ENCODE results near the gene FBLN1. TPM values are rescaled to one million over a fixed set of nuclear protein-coding genes. Genes with fewer than 3 reads are reported as not detected.
"Not testable (repeated sequence)": the region's sequence is repeated elsewhere in the genome, so short reads cannot be mapped to it uniquely, and the experiment has no call there.

Gene FBLN1
- total RNA-seq, 1 donor from 2014 or later: 624 TPM

GRCh38 chr22:45518136-45518535 is 15.5 kb downstream of the FBLN1 start:
- intact Hi-C loops (cut with DNase I): no loop called here
- no peak for ATAC-seq
- no peak for DNase-seq (ENCODE audit: low spot score)

- ATAC-seq (no peak), DNase-seq (ENCODE audit: low spot score) (no peak)
- intact Hi-C loops (cut with DNase I): no loop called here
Observed at GRCh38 chr22:45518580-45518991, 15.9 kb downstream of the FBLN1 start.

DNA sequence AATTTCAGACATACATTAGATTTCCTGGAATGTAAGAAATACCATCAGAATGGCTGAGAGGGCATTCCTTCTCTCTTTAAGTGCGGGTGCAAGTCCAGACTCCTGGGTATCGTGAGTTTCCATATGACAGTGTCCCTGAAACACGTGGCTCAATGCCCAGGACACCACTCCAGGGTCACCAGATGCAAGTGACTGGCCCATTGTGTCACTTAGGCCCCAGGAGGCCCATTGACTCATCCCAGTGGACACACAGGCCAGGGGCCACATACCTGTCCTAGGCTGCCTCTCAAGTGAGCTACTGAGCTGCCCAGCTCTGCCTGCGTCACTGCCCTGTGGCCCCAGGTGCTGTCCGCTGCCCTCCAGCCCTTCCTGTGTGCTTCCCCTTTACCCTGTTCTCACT is 18.5 kb downstream of the FBLN1 start:
- intact Hi-C loops (cut with DNase I): no loop called here
- DNase-seq (ENCODE audit: low spot score): no peak
- no peak for ATAC-seq

- no peak for ATAC-seq
- intact Hi-C loops (cut with DNase I): no loop called here
Observed at GRCh38 chr22:45522462-45522861, 19.8 kb downstream of the FBLN1 start.

DNA sequence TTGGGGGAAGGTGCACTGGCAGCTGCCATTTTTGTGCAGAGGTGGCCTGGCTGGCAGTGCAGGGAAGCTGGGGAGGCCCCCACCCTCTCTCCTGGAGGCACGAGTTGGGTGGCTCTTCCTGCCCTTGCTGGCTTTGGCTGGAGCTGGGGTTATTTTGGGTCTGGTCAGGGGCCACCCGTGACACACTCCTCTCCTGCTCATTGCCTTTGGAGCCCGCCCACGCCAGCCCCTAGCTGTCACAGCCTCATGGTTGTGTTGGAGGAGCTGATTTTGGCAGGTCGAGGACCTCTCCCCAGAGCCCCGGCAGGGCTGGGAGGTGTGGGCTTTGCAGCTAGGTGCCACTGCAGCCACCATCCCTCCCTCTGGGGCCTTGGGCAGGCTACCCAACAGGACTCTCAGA is 21.5 kb downstream of the FBLN1 start:
- no peak for ATAC-seq
- intact Hi-C loops (cut with DNase I): no loop called here
- no peak for DNase-seq (ENCODE audit: low spot score)

More at GRCh38 chr22:45522462-45522861, 19.8 kb downstream of the FBLN1 start:
- no peak for DNase-seq (ENCODE audit: low spot score)

DNA sequence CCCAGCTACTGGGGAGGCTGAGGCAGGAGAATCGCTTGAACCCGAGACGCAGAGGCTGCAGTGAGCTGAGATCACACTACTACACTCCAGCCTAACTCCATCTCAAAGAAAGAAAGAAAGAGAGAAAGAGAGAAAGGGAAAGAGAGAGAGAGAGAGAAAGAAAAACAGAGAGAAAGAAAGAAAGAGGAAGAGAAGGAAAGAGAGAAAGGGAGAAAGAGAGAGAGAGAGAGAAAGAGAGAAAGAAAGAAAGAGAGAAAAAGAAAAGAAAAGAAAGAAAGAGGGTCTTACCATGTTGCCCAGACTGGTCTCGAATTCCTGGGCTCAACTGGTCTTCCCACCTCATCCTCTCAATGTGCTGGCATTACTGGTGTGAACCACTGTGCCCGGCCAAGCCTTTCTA is 22.3 kb downstream of the FBLN1 start:
- no peak for ATAC-seq

GRCh38 chr22:45525480-45525879 is 22.8 kb downstream of the FBLN1 start:
- DNase-seq (ENCODE audit: low spot score) (no peak), ATAC-seq (no peak)
- intact Hi-C loops (cut with DNase I): no loop called here

More for the DNA sequence above, 22.3 kb downstream of the FBLN1 start:
- no peak for DNase-seq (ENCODE audit: low spot score)
- intact Hi-C loops (cut with DNase I): no loop called here

GRCh38 chr22:45526281-45526680 is 23.6 kb downstream of the FBLN1 start:
- intact Hi-C loops (cut with DNase I): no loop called here
- DNase-seq (ENCODE audit: low spot score) (no peak), ATAC-seq (peak; percentile 33)

- peak; percentile 27 for ATAC-seq
- intact Hi-C loops (cut with DNase I): no loop called here
- DNase-seq (ENCODE audit: low spot score): no peak
Observed at GRCh38 chr22:45526768-45527360, 24.2 kb downstream of the FBLN1 start.

- no peak for ATAC-seq
- intact Hi-C loops (cut with DNase I): no loop called here
Observed at GRCh38 chr22:45527456-45527855, 24.8 kb downstream of the FBLN1 start.

DNA sequence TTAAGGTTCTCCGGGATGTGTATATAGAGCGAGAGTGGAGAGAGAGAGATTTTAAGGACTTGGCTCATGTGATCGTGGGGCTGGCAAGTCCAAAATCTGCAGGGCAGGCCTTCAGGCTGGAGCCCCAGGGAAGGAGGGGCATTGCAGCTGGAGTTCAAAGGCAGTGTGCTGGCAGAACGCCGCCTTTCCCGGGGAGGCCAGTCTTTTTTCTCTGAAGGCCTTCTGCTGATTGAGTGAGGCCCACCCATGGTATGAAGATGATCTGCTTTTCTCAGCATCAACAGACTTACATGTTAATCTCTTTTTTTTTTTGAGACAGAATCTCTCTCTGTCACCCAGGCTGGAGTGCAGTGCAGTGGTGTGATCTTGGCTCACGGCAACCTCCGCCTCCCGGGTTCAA is 25.4 kb downstream of the FBLN1 start:
- DNase-seq (ENCODE audit: low spot score) (no peak), ATAC-seq (no peak)
- intact Hi-C loops (cut with DNase I): no loop called here

More at GRCh38 chr22:45527456-45527855, 24.8 kb downstream of the FBLN1 start:
- no peak for DNase-seq (ENCODE audit: low spot score)

DNA sequence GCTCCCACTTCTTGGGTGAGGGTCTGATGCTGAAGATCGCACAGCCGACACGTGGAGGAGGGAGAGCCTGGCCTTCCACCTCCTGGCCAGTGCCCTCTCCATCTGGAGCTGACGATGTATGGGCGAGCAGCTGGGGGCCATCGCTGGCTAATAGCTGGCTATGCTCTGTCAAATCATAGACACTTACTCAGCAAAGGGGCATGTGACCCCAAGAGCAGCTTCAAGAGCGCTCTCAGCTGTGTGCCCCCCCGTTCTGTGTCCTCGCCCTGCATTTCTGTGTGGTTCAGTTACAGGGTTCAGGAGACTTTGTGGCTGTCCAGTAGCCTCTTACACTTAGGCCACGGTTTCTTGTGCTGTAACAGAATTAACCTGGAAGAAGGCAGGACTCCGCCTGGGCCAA is 26.4 kb downstream of the FBLN1 start:
- ATAC-seq: no peak
- no peak for DNase-seq (ENCODE audit: low spot score)
- intact Hi-C loops (cut with DNase I): no loop called here

GRCh38 chr22:45529971-45530575 is 27.4 kb downstream of the FBLN1 start:
- intact Hi-C loops (cut with DNase I): no loop called here
- ATAC-seq: no peak
- DNase-seq (ENCODE audit: low spot score): no peak

GRCh38 chr22:45531441-45532234 is 29.0 kb downstream of the FBLN1 start:
- ATAC-seq: no peak
- DNase-seq (ENCODE audit: low spot score): no peak
- intact Hi-C loops (cut with DNase I): no loop called here

- intact Hi-C loops (cut with DNase I): no loop called here
- DNase-seq (ENCODE audit: low spot score) (no peak), ATAC-seq (no peak)
Observed at GRCh38 chr22:45532235-45532631, 29.6 kb downstream of the FBLN1 start.

DNA sequence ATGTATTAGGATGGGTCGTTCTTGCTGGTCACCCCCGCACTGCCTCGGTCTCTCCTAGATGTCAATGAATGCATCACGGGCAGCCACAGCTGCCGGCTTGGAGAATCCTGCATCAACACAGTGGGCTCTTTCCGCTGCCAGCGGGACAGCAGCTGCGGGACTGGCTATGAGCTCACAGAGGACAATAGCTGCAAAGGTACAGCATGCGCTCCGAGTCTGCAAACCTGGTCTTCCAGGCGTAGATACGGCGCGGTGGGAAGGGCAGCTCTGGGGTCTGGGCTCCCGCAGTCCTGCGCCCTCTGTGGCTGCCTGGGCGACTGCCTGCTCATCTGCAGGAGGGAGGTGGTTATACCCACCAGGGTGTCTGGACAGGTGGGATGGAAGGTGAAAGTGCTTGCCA is 31.0 kb downstream of the FBLN1 start:
- no peak for ATAC-seq
- intact Hi-C loops (cut with DNase I): no loop called here
- DNase-seq (ENCODE audit: low spot score): no peak

DNA sequence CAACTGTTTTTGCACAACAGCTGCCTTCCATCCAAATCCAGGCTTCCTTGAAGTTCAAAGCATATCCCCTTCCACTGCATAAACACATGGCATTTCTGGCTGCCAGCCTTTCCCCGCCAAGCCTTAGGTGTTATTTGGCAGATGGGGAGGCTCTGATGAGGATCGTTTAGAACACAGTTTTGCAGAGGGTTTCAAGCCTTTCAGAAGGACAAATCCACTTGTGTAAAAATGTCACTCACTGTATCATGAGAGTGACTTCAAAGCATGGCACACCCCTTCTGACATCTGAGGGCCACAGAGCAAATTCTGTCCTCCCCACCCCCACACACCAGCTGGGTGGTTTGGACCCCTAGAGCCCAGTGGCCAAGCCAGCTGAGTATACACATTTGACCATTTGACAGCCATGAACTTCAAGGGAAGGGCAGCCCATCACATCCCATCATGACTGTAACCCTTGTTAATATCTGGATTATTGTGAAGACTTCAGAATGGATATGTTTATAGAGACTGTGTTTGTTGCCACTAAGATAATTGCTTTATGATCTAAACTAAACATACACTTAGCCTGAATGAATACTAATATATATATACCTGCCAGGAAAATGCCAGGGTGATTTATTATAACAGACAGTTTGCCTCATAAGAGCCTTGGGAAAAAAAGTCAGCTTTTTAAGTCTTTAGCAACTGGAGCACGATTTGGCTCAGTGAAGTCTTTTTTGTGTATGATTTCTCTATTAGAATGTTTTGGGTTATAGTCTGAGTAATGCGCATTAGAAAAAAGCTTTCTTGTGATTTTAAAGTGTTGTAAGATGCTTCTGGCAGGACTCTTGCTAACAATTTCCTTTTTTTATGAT is 31.9 kb downstream of the FBLN1 start:
- intact Hi-C loops (cut with DNase I): no loop called here
- no peak for ATAC-seq

GRCh38 chr22:45535290-45535689 is 32.6 kb downstream of the FBLN1 start:
- DNase-seq (ENCODE audit: low spot score) (no peak), ATAC-seq (no peak)
- intact Hi-C loops (cut with DNase I): no loop called here

More for the DNA sequence above, 31.9 kb downstream of the FBLN1 start:
- DNase-seq (ENCODE audit: low spot score): no peak

DNA sequence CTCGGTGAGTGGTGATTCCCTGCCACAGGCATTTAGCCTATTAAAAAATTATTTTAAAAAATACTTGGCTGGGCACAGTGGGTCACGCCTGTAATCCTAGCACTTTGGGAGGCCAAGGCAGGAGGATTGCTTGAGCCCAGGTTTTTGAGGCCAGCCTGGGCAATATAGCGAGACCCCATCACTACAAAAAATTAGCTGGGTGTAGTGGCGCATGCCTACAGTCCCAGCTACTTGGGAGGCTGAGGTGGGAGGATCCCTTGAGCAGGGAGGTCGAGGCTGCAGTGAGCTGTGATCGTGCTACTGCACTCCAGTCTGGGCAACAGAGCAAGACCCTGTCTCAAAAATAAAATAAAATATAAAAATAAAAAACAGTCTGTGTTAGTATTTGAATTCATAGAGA is 33.2 kb downstream of the FBLN1 start:
- intact Hi-C loops (cut with DNase I); DNase-seq (ENCODE audit: low spot score); ATAC-seq: not testable (repeated sequence)
